Activated CD4-positive, alpha-beta T cell treated with anti-CD3 and anti-CD28 coated beads, Interleukin-2, amount 50 U/mL, for 24 hours (primary cell): ENCODE measurements around the gene HYDIN.
"Not testable (repeated sequence)": the region's sequence is repeated elsewhere in the genome, so short reads cannot be mapped to it uniquely, and the experiment has no call there.

Source experiments
- DNase-seq, 2 donors: peaks; one replicate each; pipeline ENCODE4 v3.0.0-alpha.2; 2020; ENCODE audit warnings: low read depth in 1 of 2, low spot score in 1 of 2

HYDIN gene

DNA sequence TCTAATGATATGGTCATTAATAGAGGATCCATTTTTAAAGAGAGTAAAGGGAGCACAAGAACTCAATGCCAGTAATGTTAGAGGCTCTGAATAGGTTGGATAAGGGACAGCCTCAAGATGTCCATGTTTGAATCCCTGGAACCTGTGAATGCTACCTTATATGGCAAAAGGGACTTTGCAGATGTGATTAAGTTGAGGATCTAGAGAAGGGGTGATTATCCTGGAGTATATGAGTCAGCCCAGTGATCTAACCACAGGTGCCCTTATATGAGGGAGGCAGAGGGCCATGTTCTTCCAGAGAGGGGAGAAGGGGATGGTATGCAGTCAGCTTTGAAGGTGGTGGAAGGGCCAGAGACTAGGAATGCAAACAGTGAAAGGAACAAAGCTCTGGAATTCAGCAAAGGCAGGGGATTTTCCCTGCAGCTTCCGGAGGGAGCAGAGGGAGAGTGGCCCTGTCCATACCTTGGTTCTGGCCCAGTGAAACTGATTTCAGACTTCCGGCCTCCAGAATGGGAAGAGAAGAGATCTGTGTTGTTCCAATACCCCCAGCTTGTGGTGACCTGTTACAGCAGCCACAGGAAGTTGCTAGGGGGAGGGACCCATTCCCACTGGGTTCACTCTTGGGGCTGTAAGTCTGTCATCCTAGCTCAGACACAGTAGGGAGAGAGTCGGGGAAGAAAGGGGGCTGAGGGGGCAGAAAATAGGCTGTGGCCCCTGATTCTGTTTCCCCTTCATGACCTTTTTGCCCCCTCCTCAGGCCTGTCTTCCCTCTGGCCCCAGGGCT is 220.9 kb downstream of the HYDIN start:
- not testable (repeated sequence) for DNase-seq

DNA sequence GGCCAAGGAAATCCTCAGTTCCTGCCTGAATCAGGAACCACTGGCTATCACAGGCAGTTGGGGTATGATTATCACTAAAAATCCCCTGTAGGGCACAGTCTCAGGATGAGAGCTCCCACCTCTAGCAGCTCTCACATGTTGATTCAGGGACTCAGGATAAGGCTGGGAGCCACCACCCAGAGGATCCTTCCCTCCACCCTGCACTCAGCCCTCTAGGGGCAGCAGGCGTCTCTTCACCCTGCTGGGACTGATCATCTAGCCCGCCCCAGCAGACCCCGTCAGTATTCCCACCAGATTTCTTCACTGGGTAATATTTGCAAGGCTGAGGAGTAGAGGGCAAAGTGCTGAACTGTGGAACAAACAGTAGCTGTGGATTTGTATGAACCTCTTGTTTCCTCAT is 224.0 kb downstream of the HYDIN start:
- DNase-seq, result not testable (repeated sequence)

DNA sequence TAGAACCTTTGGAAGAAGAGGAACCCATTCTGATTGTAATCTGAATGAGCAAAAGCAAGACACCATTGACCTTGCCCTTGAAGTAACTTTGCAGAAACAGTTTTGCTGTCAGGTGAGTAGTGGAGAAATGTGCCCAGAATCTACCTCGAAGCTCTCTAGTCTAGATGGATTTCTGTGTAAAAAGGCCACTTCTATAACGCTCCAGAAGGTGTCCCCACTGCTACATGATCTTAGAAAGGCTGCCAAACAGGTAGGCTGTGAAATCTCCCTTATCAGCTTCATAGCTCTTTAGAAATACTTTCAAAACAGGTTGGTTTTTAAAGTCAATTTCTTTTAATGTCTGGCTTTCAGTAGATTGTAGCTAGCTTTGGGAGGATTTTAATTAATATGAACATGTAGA is 230.8 kb downstream of the HYDIN start:
- DNase-seq, result not testable (repeated sequence)

DNA sequence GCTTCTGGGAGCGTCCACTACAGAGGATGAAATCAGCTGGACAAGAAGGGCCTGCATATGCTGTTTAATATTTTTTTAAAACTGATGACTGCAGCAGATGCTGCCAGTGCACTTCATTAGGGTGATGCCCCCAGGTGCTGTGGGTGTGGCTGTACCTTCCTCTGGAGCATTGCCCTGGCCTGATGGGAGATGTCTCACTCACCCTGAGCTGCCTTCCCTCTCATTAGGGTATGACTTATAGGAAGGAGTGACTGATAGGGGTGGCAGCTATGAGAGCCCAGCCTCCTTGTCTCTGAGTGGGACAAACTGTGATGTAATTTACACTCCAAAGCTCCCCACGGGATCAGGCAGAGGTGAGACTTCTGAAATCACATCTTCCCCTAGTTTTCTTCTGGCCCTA is 234.7 kb downstream of the HYDIN start:
- DNase-seq, result not testable (repeated sequence)

DNA sequence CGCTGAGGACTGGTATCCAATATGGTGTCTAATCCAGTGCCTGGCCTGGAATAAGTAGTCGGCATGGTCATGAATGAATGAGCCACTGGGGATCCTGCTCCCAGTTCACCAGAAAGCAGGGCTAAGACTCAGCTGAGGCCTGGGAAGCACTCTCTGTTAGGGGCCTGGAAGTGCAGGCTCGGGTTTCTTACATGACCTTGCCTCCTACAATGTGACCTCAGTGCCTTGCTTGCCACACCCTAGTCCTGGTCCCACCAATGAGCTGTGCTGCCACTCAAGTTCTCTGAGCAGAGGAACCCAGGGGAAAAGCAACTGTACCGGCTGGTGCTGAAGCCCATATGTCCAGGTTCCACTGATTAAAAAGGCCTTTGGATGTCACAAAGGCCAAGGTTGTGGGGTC is 238.0 kb downstream of the HYDIN start:
- not testable (repeated sequence) for DNase-seq

DNA sequence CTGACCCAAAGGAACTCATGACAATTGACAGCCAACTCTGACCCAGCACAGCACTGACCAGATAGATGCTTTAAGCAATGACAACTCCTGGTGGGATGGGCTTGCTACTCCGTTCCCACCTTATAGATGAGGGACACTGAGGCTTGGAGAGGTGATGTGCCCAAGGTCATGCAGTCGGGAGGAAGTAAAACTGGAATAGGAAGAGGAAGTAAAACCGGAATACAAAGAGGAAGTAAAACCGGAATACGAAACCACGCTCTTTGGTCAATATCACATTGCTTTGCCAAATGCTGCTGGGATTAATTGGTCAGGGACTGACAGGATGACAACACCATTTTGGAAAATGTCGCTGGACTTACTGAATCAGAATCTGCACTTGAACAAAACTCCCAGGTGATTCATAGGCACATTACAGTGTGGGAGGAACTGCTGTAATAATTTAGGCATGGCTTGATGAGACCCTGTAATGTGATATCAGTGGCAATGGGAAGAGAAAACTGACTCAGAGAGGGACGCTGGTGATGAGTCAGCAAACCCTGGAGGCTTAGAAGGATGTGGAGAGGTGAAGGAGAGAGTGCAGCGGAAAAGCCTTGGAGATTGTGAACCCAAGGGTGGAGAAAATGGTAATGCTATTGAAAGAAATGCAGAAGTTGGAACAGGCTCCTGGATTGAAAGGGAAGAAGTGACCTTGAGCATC is 243.4 kb downstream of the HYDIN start:
- not testable (repeated sequence) for DNase-seq

DNA sequence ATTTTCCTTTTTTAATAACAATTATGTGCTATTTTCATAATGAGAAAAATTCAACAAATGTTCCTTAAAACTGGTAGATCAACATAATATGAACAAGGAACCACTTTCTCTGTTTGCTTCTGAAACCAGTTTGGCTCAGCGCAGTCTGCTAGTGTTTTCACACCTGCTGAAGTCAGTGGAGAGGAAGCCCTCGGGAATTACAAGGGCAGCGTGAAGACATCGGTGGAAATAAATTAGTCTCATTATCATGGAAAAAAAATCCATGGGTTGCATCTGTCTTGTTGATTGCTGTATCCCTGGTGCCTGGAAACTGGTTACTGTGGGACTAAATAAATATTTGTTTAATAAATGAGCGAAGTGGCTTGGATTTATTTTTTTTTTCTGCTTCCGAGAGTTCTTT is 245.8 kb downstream of the HYDIN start:
- DNase-seq, result not testable (repeated sequence)

DNA sequence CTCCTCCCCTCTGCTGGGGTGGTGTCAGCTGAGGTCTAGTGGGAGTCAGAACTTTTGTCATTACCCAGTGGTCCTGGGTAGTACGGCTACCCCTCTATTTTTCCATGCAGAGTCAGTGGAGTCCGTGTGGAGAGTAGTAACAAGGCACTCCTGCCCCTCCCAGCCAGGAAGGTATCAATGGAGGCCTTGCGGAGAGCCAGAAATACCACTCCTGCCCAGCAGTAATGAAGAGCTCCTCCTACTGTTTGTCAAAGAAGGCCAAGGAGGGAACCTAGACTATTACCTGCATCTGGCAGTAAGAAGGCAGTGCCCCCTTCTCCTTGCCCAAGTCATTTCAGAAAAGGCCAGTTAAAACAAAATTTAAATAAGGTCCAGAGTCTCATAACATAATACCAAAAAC is 262.2 kb downstream of the HYDIN start:
- not testable (repeated sequence) for DNase-seq

DNA sequence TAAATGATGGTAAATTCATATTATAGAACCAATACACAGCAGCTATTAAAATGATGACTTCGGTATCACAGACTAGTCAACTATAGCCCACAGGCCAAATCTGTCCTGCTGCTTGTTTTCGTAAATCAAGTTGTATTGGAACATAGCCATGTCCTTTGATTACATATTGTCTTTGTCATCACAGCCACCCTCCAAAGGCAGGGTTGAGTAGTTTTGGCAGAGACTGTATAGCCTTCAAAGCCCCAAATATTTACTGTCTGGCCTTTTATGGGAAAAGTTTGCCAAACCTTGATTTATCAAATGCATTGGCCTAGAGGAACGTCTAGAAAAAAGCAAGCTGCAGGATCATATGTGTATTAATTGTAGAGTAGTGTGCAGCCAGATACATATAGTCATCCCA is 270.4 kb downstream of the HYDIN start:
- DNase-seq, result not testable (repeated sequence)

DNA sequence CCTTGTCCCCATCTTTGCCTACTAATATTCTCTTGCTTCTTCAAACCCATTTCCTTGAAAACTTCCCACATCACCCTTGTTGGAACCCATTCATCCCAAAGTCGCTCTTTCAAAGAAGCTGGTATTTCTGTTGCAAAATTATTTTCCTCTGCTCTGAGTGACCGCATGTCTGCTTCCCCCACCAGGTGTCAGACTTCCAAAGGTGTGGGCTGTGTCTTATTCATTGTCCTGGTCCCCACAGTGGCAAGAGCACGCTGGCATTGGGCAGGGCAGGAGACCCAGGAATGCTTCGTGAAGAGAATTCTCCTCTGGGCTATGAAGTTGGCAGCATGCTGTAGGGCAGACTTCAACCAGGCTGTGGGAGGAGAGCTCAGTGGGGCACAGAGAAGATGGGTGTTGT is 275.6 kb downstream of the HYDIN start:
- DNase-seq, result not testable (repeated sequence)

DNA sequence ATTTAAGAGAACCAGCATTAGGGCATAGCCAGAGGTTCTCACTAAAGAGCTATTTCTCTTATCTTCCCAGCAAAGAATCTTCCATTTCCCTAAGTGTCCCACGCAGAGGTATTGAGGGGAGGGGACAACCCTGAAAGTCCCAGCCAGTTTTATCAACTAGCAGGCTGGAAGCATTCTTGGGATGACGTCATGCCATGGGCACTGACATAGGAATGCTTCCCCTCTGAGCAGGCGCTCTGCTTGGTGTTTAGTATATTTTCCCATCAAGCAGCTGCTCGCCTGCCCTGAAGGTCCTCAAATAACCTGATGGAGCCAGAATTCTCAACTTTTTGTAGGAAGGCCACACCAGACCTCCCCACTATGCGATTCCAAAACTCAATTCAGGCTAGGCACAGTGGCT is 276.7 kb downstream of the HYDIN start:
- not testable (repeated sequence) for DNase-seq

DNA sequence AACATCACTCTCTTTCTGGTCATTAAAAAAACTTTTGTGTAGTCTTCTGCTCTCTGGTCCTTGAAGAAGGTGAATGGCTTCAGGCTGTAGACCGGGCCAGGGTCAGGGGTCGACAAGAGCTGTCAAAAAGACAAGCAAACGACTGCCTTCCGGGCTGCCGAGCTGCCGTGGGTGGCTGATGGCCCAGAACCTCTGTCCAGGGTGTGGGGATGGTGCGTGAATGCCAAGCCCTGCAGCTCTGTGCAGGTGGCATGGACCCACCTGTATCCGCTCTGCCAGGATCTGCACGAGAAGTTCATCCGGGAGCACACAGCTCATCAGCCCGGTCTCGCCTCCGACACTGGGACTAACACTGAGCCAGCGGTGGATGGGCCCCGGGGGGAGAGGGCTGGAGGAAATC is 287.0 kb downstream of the HYDIN start:
- DNase-seq, result not testable (repeated sequence)

DNA sequence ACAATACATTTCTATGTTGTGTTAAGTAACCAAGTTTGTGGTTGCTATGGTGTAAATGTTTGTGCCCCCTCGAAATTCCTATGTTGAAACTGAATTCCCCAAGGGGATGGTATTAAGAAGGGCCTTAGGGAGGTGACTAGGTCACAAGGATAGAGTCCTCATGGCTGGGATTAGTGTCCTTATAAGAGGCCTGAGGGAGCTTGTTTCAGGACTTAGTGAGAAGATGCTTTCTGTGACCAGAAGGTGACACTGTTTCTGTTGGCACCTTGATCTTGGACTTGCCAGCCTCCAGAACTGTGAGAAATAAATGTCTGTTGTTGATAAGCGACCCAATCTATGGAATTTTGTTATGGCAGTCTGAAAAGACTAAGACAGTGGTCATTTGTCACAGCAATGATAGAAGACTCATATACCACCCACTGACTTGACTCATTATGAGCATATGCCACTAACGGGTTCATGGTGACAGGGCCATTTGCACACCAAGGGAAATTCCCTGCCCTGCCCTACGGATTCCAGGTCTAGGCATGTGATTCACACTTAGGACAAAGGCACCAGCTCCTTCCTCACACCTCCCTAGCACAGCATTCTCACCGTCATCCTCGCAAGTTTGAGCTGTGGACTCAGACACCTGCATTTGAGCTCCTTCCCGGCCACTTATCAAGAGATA is 290.7 kb downstream of the HYDIN start:
- not testable (repeated sequence) for DNase-seq

DNA sequence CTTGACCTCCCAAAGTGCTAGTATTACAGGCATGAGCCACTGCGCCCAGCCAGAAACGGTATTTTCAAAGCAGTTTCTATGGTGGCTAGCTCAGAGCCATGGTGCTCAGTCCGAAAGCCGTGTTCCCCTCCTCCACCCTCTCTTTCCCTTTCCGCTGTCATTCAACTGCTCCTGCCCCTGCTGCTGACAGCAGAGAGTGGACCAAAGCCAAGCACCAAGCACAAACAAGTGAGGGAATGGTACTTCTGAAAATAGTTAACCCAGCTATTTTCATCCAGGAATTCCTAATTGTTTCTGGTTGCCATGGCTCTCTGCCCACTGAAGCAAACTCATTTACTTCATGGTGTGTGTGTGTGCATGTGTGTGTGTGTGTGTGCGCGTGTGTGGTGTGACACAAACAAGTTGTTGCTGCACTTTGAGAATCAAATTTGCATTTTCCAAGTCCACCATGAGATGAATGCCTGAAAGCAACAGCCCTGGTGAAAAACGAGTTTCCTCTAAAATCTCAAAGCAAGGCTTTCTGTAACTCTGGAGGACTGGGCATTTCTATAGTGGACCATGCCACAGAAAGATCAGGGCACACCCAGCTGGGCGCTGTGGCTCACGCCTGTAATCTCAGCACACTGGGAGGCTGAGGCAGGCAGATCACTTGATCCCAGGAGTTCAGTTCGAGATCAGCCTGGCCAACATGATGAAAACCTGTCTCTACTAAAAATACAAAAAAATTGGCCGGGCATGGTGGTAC is 293.6 kb downstream of the HYDIN start:
- DNase-seq, result not testable (repeated sequence)

DNA sequence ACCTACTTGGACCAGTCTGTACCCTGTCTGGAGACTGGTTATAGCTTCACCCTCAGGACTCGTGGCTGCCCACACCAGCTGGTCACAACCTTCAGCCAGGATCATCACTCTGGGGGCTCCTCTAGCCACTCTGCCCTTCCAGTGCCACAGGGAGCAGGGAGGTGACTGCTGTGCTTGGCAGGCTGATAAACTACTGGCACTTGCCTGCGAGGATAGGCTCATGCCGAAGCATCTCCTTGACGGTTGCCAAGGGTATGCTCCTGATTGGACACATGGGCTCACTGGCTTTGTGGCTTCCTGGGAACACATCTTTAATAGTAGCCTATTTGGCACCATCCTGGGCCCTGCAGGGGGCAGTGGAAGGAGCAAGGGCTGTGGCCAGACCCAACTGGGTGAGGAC is 295.2 kb downstream of the HYDIN start:
- not testable (repeated sequence) for DNase-seq

DNA sequence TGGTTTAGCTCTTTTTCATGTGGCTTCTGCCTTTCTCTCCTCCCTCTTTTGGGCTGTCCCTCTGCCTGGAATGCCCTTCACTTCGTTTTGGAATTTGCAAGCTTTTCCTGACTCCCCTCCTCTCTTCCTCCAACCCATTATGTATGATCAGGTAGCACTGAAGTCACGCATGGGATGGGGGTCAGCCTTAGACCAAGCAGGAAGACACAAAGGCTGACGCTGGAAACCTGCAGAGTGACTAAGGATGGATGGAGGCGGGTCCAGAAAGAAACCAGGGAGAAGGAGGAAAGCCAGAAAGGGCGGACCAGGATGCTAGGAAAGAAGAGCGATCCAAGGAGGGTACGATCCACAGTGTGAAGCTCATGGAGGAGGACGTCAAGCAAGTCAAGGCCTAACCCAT is 296.8 kb downstream of the HYDIN start:
- DNase-seq, result not testable (repeated sequence)

DNA sequence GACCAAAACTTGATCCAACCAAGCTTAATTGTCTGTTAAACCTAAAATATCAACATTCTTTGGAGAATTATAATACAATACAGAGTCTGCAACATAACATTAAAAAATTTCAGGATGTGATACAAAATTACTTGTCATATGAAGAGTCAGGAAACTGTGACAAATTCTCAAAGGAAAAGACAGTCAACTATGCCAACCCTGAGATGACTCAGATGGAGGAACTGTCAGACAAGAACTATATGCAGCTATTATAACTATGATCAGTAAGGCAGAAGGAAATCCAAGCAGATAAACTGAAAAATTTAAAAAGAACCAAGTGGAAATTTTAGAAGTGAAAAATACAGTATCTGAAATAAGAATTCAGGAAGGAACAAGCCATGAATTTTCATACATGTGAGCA is 299.8 kb downstream of the HYDIN start:
- DNase-seq, result not testable (repeated sequence)

DNA sequence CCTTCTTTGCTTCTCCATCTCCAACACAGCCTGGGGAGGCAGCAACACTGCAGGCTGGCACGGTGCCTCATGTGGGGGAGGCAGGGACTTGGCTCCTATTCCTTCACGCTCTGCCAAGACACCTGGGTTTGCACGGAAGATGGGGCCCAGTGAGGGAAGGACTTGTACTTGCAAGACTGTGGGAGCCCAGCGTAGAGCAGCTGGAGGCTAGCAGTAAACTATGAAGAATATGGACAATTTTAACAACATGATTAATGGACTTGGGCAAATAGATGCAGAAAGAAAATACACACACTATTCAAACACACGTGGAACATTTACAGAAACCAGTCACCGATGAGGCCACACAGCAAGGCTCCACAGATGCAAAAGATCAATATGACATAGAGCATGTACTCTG is 308.4 kb downstream of the HYDIN start:
- DNase-seq, result not testable (repeated sequence)

DNA sequence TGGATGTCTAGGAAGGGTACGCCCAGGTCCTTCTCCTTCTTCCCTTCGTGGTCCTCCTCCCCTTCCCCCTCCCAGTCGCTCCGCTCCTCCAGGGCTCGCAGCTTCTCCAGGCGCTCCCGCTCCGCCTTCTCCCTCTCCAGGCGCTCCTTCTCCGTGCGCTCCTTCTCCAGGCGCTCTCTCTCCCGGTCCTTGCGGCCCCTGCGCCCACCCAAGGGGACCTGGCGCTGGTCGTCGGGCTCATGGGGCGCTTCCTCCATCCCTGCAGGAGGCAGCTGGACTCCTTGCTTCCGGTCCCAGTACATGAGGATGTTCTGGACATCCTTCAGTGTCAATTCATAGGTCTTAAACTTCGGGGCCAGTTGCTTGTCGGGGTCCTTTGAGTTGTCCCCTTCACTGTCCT is 309.9 kb downstream of the HYDIN start:
- not testable (repeated sequence) for DNase-seq

DNA sequence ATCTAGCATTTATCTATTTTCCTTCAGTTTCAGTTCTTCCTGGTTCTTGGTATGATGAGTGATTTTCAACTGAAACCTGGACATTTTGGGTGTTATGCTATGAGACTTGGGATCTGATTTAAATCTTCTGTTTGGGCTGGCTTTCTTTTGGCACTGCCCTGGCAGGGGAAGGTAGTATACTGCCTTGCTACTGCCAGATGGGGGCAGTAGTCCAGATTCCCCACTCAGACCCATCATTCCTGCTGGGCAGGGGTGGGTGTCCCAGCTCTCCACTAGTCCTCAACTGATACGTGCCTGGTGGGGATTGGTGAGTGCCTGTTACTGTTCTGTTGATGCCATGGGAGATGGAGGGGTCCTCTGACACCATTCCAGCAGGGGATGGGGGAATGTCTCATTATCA is 342.3 kb downstream of the HYDIN start:
- not testable (repeated sequence) for DNase-seq

DNA sequence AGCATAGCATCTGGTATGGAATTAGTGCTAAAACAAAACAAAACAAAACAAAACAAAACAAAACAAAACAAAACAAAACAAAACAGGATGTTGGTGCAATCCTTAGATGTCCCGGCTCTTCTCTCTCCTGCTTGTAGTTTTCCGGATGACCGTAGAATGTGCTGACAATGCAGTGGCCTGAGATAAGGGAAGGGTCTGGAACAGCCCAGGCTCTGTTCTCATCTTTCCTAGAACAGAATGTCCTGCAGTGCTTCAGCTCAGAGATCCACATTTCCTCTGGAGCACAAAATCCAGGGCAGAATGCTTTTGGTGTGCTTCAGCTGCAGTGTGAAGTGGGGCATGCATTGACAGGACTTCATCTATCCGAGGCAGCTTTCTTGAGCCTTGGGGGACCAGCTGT is 345.9 kb downstream of the HYDIN start:
- DNase-seq, result not testable (repeated sequence)
